HG02938 (cell line): Measurements from ENCODE around the gene OARD1.
"Not testable (repeated sequence)": the region's sequence is repeated elsewhere in the genome, so short reads cannot be mapped to it uniquely, and the experiment has no call there.

ENCODE experiments used
- ATAC-seq: cut with Tn5 transposase; IDR thresholded peaks from one replicate; pipeline ENCODE4 v1.9.1; 2021; ENCODE audit warnings: mild to moderate bottlenecking, moderate library complexity; ENCODE audit not compliant: unreplicated experiment

Gene OARD1

DNA sequence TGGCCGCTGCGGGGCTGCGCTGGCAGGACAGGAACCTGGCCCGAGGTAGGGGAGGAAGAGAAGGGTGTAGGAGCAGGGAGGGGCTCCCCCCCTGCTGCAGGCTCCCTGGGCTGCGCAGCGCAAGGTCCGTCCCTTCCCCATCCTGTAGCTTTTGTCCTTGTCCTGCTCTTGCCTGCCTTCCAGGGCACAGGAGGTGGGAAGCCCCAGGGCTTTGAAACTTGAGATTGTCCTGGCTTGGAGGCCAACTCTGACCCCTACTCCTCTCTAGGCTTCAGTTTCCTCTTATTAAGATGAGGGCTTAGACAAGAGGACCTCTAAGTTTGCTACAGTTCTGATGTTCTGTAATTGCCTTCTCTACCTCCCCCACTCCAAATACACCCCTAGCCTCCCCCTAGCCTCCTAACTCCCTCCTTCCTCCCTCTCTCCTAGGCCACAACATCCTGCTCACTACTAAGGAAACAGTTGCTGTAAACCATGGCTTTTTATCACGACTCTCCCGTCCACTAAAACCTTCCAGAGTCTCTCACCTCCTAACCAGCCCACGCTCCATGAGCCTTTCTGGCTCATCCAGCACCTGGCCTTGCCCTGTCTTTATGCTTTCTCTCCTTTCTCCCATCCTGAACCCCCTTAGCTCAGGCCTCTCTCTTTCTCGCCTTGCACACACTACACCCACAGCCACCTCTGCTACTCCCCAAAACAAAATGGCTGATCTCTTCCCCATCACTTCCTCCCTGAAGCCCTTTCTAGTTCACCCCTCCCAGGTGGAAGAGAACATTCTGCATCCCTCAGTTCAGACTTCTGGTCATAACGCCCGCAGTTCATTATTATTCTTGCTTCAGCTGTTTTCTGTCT is 43.4 kb downstream of the OARD1 start:
- ATAC-seq = peak; percentile 24

DNA sequence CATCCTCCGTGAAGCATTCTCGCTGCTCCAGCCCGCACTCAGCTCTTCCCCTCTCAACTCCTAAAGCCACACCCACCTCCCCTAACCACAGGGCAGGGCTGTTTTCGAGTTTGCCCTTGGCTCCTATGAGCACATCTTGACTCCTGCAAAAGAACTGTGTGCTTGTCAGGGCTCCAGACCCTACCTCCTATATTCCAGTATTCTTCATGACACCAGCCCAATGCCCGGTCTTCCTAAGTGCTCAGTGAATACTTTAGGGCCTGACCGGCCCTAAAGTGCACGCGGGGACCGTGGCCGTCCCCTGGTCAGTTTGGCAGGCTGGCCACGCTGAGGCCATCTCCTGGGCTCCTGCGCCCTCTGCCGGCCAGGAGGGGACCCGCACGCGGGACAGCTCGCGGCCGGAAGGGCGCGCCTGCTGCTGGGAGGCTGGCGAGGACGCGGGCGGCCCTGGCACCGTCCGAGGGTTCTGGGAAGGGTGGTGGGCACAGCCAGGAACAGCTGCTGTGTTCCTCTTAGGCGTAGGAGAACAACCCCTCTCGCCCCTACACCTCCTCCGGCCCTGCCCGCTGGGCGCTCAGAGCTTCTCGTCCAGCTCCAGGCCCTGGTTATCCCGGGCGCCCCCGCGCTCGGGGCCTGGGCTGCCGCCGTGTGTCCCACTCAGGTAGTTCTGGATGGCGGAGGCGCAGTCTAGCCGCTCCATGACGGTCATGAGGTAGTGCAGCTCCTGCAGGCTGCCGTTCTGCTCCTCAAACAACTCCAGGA is 44.2 kb downstream of the OARD1 start:
- peak; percentile 75 for ATAC-seq

DNA sequence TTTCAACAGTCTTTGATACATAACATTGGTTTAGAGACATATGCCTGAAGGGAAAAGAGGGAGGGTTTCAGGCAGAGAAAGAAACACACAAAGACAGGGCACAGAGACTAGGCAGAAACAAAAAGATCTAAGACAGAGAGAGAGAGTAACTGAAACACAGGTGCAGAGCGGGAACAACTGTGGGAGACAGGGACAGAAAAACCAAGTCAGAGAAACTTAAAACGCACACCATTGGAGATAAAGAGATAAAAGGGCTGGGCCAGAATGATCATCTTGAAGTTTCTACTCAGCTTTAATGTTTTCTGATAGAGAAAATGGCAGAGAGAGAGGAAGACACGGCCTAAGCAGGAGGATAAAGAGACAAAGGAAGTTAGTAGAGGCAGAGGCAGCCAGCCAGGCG is 44.9 kb downstream of the OARD1 start:
- no peak for ATAC-seq

DNA sequence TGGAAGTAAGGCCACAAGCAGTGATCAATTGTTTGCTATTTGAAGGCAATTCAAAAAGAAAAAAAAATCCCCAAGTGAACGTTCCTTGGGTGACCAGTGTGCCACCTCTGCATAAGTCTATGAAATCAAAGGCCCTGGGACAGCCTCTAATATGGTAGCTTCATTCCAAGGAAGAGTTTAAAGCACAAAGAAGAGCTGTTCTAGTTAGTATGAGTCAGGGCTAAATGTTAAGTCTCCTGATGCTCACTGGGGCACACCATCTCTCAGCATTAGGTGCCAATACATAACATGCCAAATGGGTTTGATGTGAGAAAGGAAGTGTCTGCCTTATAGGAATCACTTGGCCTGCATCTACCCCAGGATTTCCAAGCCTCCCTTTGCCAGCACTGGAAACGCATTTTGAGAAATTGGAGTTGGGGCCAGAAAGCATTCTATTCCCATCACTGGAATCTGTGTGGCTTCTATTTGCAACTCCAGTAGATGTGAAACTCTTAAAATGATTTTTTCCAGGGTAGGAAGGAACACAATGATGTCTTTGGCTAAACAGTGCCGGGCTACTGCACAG is 46.1 kb downstream of the OARD1 start:
- ATAC-seq = no peak

DNA sequence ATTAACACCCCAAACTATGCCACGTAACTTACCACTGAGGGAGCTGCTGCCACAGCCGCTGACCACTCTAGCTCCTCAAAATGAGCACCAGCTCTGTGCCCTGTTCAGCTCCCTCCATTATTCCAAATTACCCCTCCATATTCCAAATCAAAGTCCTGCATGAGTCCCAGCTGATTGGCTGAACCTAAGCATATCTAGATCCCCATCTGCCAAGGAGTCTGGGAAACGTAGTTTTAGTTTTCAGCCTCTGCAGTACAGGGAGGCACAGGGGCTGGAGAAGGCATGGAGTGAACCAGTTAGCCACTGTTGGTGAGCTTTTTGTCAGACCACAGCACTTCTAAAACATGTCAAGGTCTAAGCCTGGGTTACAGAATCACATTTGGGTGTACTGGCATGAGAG is 49.0 kb downstream of the OARD1 start:
- ATAC-seq = no peak

DNA sequence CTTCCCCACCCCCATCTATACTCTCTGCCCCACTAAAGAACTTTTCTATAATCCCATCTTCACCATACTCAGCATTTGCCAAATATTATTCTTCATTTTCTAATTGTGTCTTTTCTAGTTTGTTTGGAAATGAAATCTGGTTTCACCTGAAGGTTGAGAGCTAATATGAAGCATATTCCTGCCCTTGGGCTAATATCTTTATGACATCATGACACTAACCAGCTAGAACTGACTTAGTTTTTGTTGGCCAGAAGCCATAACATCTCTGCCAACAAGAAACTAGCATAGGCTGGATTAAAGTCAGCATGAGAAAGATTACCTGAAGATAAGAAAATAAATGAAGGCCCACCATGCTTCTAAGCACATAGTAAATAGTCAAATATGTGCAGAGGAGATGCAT is 49.9 kb downstream of the OARD1 start:
- no peak for ATAC-seq

DNA sequence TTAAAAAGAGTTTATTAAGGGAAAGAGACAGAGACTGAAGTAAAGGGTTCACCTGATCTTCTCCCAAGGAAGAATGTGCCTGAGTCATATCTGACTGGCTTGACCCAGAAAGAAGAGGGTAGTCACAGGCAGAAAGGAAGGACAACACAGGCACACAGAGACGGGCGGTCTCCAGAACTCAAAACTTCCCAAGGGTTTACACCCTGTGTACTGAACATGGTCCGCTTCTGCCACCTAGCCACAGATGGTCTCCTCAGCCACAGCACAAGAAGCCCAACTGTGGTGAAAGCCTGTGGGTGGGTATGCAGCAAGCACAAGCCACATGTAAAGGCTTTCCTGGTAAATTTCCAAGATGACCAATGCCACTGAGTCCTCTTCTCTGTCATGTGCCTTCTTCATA is 50.3 kb downstream of the OARD1 start:
- no peak for ATAC-seq

DNA sequence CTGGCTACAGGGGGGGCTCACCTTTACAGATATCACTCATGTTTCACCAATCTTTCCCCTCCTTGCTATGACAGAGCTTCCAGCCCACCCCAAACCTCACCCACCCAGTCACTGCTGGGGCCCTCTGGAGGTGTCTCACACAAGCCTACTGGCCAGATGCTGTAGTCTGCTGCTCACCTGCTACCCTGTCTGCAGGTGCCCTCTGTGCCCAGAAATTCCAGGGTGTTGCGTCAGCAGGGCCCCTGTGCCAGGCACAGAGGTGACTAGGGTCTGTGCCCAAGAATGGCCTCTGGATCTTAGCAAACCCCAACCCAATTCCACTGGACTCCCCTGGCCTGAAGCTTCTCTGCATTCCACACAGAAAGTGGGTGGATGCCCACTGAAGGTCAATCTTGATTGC is 54.5 kb downstream of the OARD1 start:
- ATAC-seq = no peak

DNA sequence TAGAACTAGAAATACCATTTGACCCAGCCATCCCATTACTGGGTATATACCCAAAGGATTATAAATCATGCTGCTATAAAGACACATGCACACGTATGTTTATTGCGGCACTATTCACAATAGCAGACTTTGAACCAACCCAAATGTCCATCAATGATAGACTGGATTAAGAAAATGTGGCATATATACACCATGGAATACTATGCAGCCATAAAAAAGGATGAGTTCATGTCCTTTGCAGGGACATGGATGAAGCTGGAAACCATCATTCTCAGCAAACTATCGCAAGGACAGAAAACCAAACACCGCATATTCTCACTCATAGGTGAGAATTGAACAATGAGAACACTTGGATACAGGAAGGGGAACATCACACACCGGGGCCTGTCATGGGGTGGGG is 56.3 kb downstream of the OARD1 start:
- ATAC-seq = not testable (repeated sequence)

DNA sequence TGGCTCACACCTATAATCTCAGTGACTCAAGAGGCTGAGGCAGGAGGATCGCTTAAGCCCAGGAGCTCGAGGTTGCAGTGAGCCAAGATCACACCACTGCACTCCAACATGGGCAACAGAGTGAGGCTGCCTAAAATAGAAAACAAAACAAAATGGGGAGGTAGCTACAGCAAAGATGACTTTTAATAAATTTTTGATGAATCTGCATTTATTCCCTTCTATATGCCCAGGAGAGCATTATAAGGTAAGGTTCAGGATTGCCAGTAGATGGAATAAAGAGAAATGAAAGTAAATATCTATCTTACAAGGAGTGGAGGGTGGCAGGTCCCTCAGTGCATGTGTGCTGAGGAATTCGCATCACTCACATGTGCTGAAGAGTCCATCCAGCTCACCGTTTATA is 57.4 kb downstream of the OARD1 start:
- no peak for ATAC-seq
